ENCODE results near the gene EPC1.

Gene EPC1

GRCh38 chr10:32293581-32293980, 53.4 kb downstream of the EPC1 start:
- Histone ChIP-seq H3K23ac (ENCODE audit: low read depth, low read length, poor library complexity) (no peak overlapping the region), H3K4me3 (ENCODE audit: low read length in 2 of 2) (no peak overlapping the region), H3K9ac (ENCODE audit: low read depth, low read length, poor library complexity) (no peak overlapping the region), H2BK15ac (ENCODE audit: low read length) (no peak overlapping the region), H3K9me3 (replicated peaks in 1 of 2; ENCODE audit: control insufficient read depth in 2 of 2, insufficient read depth in 1 of 2, low read depth in 1 of 2, low read length in 2 of 2) (no peaks in the 10 kb centered on the region), H2BK5ac (ENCODE audit: low read length) (no peak overlapping the region), H2BK12ac (ENCODE audit: low read length) (no peak overlapping the region), H4K91ac (ENCODE audit: low read depth, low read length, poor library complexity) (no peak overlapping the region), H3K27me3 (ENCODE audit: control insufficient read depth in 3 of 3, insufficient read depth in 3 of 3, low read depth in 1 of 3, low read length in 3 of 3) (no peaks in the 10 kb centered on the region), H3K4me1 (ENCODE audit: control insufficient read depth in 2 of 2, insufficient read depth in 1 of 2, low read depth in 1 of 2, low read length in 2 of 2) (no peaks in the 10 kb centered on the region), H3K18ac (ENCODE audit: low read length) (no peak overlapping the region), H3K4me2 (ENCODE audit: insufficient read depth, low read length, poor library complexity, severe bottlenecking) (no peak overlapping the region), H3K79me1 (ENCODE audit: low read depth, low read length) (peaks cover 2% of the 10 kb centered on the region), H2AFZ (ENCODE audit: low read length) (no peak overlapping the region), H2BK120ac (ENCODE audit: low read depth, low read length) (no peak overlapping the region), H3K4ac (ENCODE audit: low read length) (no peak overlapping the region), H3K36me3 (replicated peaks in 1 of 2; ENCODE audit: control insufficient read depth in 2 of 2, insufficient read depth in 2 of 2, low read length in 2 of 2) (peaks cover 0 to 75% of the 10 kb centered on the region in 2 donors), H2AK5ac (ENCODE audit: low read depth, low read length) (no peak overlapping the region), H4K8ac (ENCODE audit: low read depth, low read length) (no peak overlapping the region), H3K27ac (replicated peaks; ENCODE audit: low read length) (no peak overlapping the region), H3K14ac (ENCODE audit: low read length) (no peak overlapping the region)
- no CpG with 5 or more reads among the region's 4 CpGs for WGBS, 2 donors (ENCODE audit: extremely low coverage in 2 of 2, insufficient read length in 2 of 2, insufficient replicate concordance in 1 of 2)
- DNase-seq (ENCODE audit: low spot score), result no peak

GRCh38 chr10:32279795-32280194, 67.2 kb downstream of the EPC1 start:
- Histone ChIP-seq H3K14ac (ENCODE audit: low read length) (no peak overlapping the region), H3K18ac (ENCODE audit: low read length) (no peak overlapping the region), H2BK120ac (ENCODE audit: low read depth, low read length) (no peak overlapping the region), H2AK5ac (ENCODE audit: low read depth, low read length) (no peak overlapping the region), H3K4me1 (ENCODE audit: control insufficient read depth in 2 of 2, insufficient read depth in 1 of 2, low read depth in 1 of 2, low read length in 2 of 2) (no peaks in the 10 kb centered on the region), H2BK12ac (ENCODE audit: low read length) (no peak overlapping the region), H3K9ac (ENCODE audit: low read depth, low read length, poor library complexity) (no peak overlapping the region), H3K4ac (ENCODE audit: low read length) (no peak overlapping the region), H4K91ac (ENCODE audit: low read depth, low read length, poor library complexity) (no peak overlapping the region), H3K27me3 (ENCODE audit: control insufficient read depth in 3 of 3, insufficient read depth in 3 of 3, low read depth in 1 of 3, low read length in 3 of 3) (no peaks in the 10 kb centered on the region), H4K8ac (ENCODE audit: low read depth, low read length) (no peak overlapping the region), H2BK15ac (ENCODE audit: low read length) (no peak overlapping the region), H3K4me2 (ENCODE audit: insufficient read depth, low read length, poor library complexity, severe bottlenecking) (no peak overlapping the region), H3K23ac (ENCODE audit: low read depth, low read length, poor library complexity) (no peak overlapping the region), H2AFZ (ENCODE audit: low read length) (no peak overlapping the region), H2BK5ac (ENCODE audit: low read length) (no peak overlapping the region), H3K79me1 (ENCODE audit: low read depth, low read length) (no peaks in the 10 kb centered on the region), H3K4me3 (ENCODE audit: low read length in 2 of 2) (no peak overlapping the region), H3K27ac (replicated peaks; ENCODE audit: low read length) (no peak overlapping the region), H3K36me3 (replicated peaks in 1 of 2; ENCODE audit: control insufficient read depth in 2 of 2, insufficient read depth in 2 of 2, low read length in 2 of 2) (peaks cover 3 to 92% of the 10 kb centered on the region in 2 donors), H3K9me3 (replicated peaks in 1 of 2; ENCODE audit: control insufficient read depth in 2 of 2, insufficient read depth in 1 of 2, low read depth in 1 of 2, low read length in 2 of 2) (no peaks in the 10 kb centered on the region)
- DNase-seq (ENCODE audit: low spot score), result no peak
- WGBS, 2 donors (ENCODE audit: extremely low coverage in 2 of 2, insufficient read length in 2 of 2, insufficient replicate concordance in 1 of 2), result no CpG with 5 or more reads among the region's 1 CpG

GRCh38 chr10:32273336-32273735, 73.6 kb downstream of the EPC1 start:
- no peak for DNase-seq (ENCODE audit: low spot score)
- H4K91ac ChIP-seq (ENCODE audit: low read depth, low read length, poor library complexity), result no peak overlapping the region
- no peaks in the 10 kb centered on the region for H3K4me1 ChIP-seq (ENCODE audit: control insufficient read depth in 2 of 2, insufficient read depth in 1 of 2, low read depth in 1 of 2, low read length in 2 of 2)
- H3K36me3 ChIP-seq (replicated peaks in 1 of 2; ENCODE audit: control insufficient read depth in 2 of 2, insufficient read depth in 2 of 2, low read length in 2 of 2), result peaks cover 15 to 94% of the 10 kb centered on the region in 2 donors
- H2BK12ac ChIP-seq (ENCODE audit: low read length), result no peak overlapping the region
- H3K23ac ChIP-seq (ENCODE audit: low read depth, low read length, poor library complexity), result no peak overlapping the region
- H3K18ac ChIP-seq (ENCODE audit: low read length), result no peak overlapping the region
- H2AFZ ChIP-seq (ENCODE audit: low read length), result no peak overlapping the region
- H2BK5ac ChIP-seq (ENCODE audit: low read length), result no peak overlapping the region
- no peak overlapping the region for H3K14ac ChIP-seq (ENCODE audit: low read length)
- H3K4me2 ChIP-seq (ENCODE audit: insufficient read depth, low read length, poor library complexity, severe bottlenecking), result no peak overlapping the region
- H3K4ac ChIP-seq (ENCODE audit: low read length), result no peak overlapping the region
- no peak overlapping the region for H2AK5ac ChIP-seq (ENCODE audit: low read depth, low read length)
- H4K8ac ChIP-seq (ENCODE audit: low read depth, low read length), result no peak overlapping the region
- H3K27ac ChIP-seq (replicated peaks; ENCODE audit: low read length), result no peak overlapping the region
- H3K79me1 ChIP-seq (ENCODE audit: low read depth, low read length), result no peaks in the 10 kb centered on the region
- H2BK15ac ChIP-seq (ENCODE audit: low read length), result no peak overlapping the region
- H3K9me3 ChIP-seq (replicated peaks in 1 of 2; ENCODE audit: control insufficient read depth in 2 of 2, insufficient read depth in 1 of 2, low read depth in 1 of 2, low read length in 2 of 2), result peaks cover 2 to 6% of the 10 kb centered on the region in 2 donors
- no peaks in the 10 kb centered on the region for H3K27me3 ChIP-seq (ENCODE audit: control insufficient read depth in 3 of 3, insufficient read depth in 3 of 3, low read depth in 1 of 3, low read length in 3 of 3)
- no peak overlapping the region for H3K9ac ChIP-seq (ENCODE audit: low read depth, low read length, poor library complexity)
- WGBS, 2 donors (ENCODE audit: extremely low coverage in 2 of 2, insufficient read length in 2 of 2, insufficient replicate concordance in 1 of 2), result no CpG with 5 or more reads among the region's 1 CpG
- H2BK120ac ChIP-seq (ENCODE audit: low read depth, low read length), result no peak overlapping the region
- H3K4me3 ChIP-seq (ENCODE audit: low read length in 2 of 2), result no peak overlapping the region

- H3K4me2 ChIP-seq (ENCODE audit: insufficient read depth, low read length, poor library complexity, severe bottlenecking), result no peak overlapping the region
- no peaks in the 10 kb centered on the region for H3K4me1 ChIP-seq (ENCODE audit: control insufficient read depth in 2 of 2, insufficient read depth in 1 of 2, low read depth in 1 of 2, low read length in 2 of 2)
- no peak overlapping the region for H2BK120ac ChIP-seq (ENCODE audit: low read depth, low read length)
- H2AFZ ChIP-seq (ENCODE audit: low read length), result no peak overlapping the region
- no peak overlapping the region for H4K91ac ChIP-seq (ENCODE audit: low read depth, low read length, poor library complexity)
- H3K79me1 ChIP-seq (ENCODE audit: low read depth, low read length), result no peaks in the 10 kb centered on the region
- peaks cover 14 to 97% of the 10 kb centered on the region in 2 donors for H3K36me3 ChIP-seq (replicated peaks in 1 of 2; ENCODE audit: control insufficient read depth in 2 of 2, insufficient read depth in 2 of 2, low read length in 2 of 2)
- no peak overlapping the region for H2BK12ac ChIP-seq (ENCODE audit: low read length)
- H3K4ac ChIP-seq (ENCODE audit: low read length), result no peak overlapping the region
- H2BK5ac ChIP-seq (ENCODE audit: low read length), result no peak overlapping the region
- DNase-seq (ENCODE audit: low spot score), result no peak
- no peak overlapping the region for H3K9ac ChIP-seq (ENCODE audit: low read depth, low read length, poor library complexity)
- H3K27me3 ChIP-seq (ENCODE audit: control insufficient read depth in 3 of 3, insufficient read depth in 3 of 3, low read depth in 1 of 3, low read length in 3 of 3), result no peaks in the 10 kb centered on the region
- no peak overlapping the region for H3K4me3 ChIP-seq (ENCODE audit: low read length in 2 of 2)
- H2BK15ac ChIP-seq (ENCODE audit: low read length), result no peak overlapping the region
- no peak overlapping the region for H3K14ac ChIP-seq (ENCODE audit: low read length)
- no peak overlapping the region for H3K27ac ChIP-seq (replicated peaks; ENCODE audit: low read length)
- no peak overlapping the region for H3K23ac ChIP-seq (ENCODE audit: low read depth, low read length, poor library complexity)
- WGBS, 2 donors (ENCODE audit: extremely low coverage in 2 of 2, insufficient read length in 2 of 2, insufficient replicate concordance in 1 of 2), result no CpG with 5 or more reads among the region's 3 CpGs
- no peak overlapping the region for H2AK5ac ChIP-seq (ENCODE audit: low read depth, low read length)
- no peak overlapping the region for H4K8ac ChIP-seq (ENCODE audit: low read depth, low read length)
- H3K9me3 ChIP-seq (replicated peaks in 1 of 2; ENCODE audit: control insufficient read depth in 2 of 2, insufficient read depth in 1 of 2, low read depth in 1 of 2, low read length in 2 of 2), result peaks cover 2 to 10% of the 10 kb centered on the region in 2 donors
- no peak overlapping the region for H3K18ac ChIP-seq (ENCODE audit: low read length)
Measured at GRCh38 chr10:32271617-32272016, 75.3 kb downstream of the EPC1 start.

Data from neuronal stem cell (in vitro differentiated cells).